ENCODE data around the gene TEX264. TPM values are rescaled to one million over a fixed set of nuclear protein-coding genes. Genes with fewer than 3 reads are reported as not detected.

TEX264 gene
- total and polyA plus RNA-seq, 2 of the 13 experiments (the other 11 are each of a cell fraction or from before 2014, with no cell fraction given), result 35.2 to 52.1 TPM

GRCh38 chr3:51706788-51707731, 36.0 kb downstream of the TEX264 start, which contains the start of gene GRM2 (continued):
- TF ChIP-seq ARID4A (CRISPR knock-in tag; IDR thresholded peaks at IDR 0.05; ENCODE audit: borderline replicate concordance) (peak; percentile 32; the same call in 1 of the 2 replicates), ATF7-NPFF (CRISPR knock-in tag; IDR thresholded peaks at IDR 0.05; ENCODE audit: low read depth) (peak; percentile 84; the same call in 1 of the 2 replicates), ZNF563 (CRISPR knock-in tag; IDR thresholded peaks at IDR 0.05) (peak; percentile 86; the same call in 1 of the 2 replicates), NCOA5 (CRISPR knock-in tag; IDR thresholded peaks at IDR 0.05) (no peak), IKZF4 (CRISPR knock-in tag; IDR thresholded peaks at IDR 0.05; ENCODE audit: borderline replicate concordance, low read depth, not compliant biosample characterization) (peak; percentile 81), TOE1 (CRISPR knock-in tag; IDR thresholded peaks at IDR 0.05) (peak; percentile 77; the same call in 1 of the 2 replicates), ZNF605 (CRISPR knock-in tag; IDR thresholded peaks at IDR 0.05) (peak; percentile 24; the same call in 1 of the 2 replicates), DMAP1 (CRISPR knock-in tag; IDR thresholded peaks at IDR 0.05) (no peak), SRY (CRISPR knock-in tag; IDR thresholded peaks at IDR 0.05) (0 out of 2 replicates have a peak, but pooled peaks have one; percentile 53), ZNF776 (CRISPR knock-in tag; IDR thresholded peaks at IDR 0.05) (no peak), BRCA1 (CRISPR knock-in tag; IDR thresholded peaks at IDR 0.05) (no peak), MXD3 (CRISPR knock-in tag; IDR thresholded peaks at IDR 0.05) (peak; percentile 90; the same call in 1 of the 2 replicates), REPIN1 (CRISPR knock-in tag; IDR thresholded peaks at IDR 0.05; ENCODE audit: borderline replicate concordance, low read depth) (peak; percentile 52; the same call in 1 of the 2 replicates), ZMYM4 (CRISPR knock-in tag; IDR thresholded peaks at IDR 0.05) (0 out of 2 replicates have a peak, but pooled peaks have one; percentile 21), ZNF644 (CRISPR knock-in tag; IDR thresholded peaks at IDR 0.05; ENCODE audit: low read depth) (0 out of 2 replicates have a peak, but pooled peaks have one; percentile 15), SIN3A (IDR thresholded peaks at IDR 0.05; ENCODE audit: borderline replicate concordance, low read depth, low read length) (peak; percentile 86; the same call in 1 of the 2 replicates), ZBTB49 (CRISPR knock-in tag; IDR thresholded peaks at IDR 0.05; ENCODE audit: borderline replicate concordance) (peak; percentile 97)
- TF ChIP-seq, protein P1, sequence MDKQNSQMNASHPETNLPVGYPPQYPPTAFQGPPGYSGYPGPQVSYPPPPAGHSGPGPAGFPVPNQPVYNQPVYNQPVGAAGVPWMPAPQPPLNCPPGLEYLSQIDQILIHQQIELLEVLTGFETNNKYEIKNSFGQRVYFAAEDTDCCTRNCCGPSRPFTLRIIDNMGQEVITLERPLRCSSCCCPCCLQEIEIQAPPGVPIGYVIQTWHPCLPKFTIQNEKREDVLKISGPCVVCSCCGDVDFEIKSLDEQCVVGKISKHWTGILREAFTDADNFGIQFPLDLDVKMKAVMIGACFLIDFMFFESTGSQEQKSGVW (CRISPR knock-in tag; IDR thresholded peaks at IDR 0.05; ENCODE audit: borderline replicate concordance), result no peak
